ENCODE data around the gene ADK. TPM values are rescaled to one million over a fixed set of nuclear protein-coding genes. Genes with fewer than 3 reads are reported as not detected.

The ADK gene
- total RNA-seq, 2 experiments from 2014 or later: 56.9 to 57.5 TPM

DNA sequence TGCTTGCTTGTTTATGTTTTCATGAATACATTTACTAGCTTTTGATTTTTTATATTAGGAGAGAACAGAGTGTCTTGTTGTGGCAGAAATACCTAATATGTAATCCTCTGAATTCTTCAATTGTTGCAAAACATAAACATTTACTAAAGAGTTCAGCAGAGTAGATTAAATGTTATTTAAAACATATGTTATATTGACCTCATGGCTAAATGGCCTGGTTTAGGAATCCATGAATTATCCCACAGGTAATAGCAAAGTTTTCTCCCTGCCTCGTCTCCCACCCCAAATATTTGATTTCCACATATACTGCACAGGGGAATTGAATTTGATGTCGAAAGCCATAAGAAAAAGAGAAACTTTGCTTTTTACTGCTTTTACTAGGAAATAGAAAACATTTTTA, 111.8 kb downstream of the ADK start:
- TF ChIP-seq, protein P1, sequence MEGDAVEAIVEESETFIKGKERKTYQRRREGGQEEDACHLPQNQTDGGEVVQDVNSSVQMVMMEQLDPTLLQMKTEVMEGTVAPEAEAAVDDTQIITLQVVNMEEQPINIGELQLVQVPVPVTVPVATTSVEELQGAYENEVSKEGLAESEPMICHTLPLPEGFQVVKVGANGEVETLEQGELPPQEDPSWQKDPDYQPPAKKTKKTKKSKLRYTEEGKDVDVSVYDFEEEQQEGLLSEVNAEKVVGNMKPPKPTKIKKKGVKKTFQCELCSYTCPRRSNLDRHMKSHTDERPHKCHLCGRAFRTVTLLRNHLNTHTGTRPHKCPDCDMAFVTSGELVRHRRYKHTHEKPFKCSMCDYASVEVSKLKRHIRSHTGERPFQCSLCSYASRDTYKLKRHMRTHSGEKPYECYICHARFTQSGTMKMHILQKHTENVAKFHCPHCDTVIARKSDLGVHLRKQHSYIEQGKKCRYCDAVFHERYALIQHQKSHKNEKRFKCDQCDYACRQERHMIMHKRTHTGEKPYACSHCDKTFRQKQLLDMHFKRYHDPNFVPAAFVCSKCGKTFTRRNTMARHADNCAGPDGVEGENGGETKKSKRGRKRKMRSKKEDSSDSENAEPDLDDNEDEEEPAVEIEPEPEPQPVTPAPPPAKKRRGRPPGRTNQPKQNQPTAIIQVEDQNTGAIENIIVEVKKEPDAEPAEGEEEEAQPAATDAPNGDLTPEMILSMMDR (IDR thresholded peaks at IDR 0.05): no peak

DNA sequence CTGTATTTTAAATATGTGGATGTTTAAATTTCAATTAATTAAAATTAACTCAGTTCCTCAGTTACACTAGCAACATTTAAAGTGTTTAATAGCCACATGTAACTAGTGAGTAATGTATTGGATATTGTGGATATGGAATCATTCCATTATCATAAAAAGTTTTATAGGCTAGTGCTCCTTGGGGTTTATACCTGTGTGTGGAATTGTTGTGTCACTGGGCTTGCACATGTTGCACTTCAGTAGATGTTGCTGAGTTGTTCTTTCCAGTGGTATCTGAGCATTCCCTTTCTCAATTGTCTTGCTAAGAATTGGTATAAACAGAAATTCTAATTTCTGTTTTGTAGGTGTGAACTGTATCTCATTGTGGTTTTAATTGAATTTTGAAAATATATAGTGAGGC, 113.0 kb downstream of the ADK start:
- no peak overlapping the region for H3K27ac Mint-ChIP-seq
- DNase-seq: no peak
- intact Hi-C loops (cut with micrococcal nuclease): loop anchor here (10.0 kb wide), 1 partner anchor 751 kb away; no protein-coding TSS in a partner anchor
- H3K36me3 Mint-ChIP-seq (ENCODE audit: low read depth): peaks cover 2% of the 10 kb centered on the region
- ChIA-PET POLR2A (no interaction called here), CTCF (no interaction called here)
- ATAC-seq: no peak
- H3K4me3 Mint-ChIP-seq: no peak overlapping the region
- peaks cover 22% of the 10 kb centered on the region for H3K4me1 Mint-ChIP-seq (ENCODE audit: low read depth)
- TF ChIP-seq, protein P1 (IDR thresholded peaks at IDR 0.05): no peak
- H3K9me3 Mint-ChIP-seq: no peaks in the 10 kb centered on the region
- no peaks in the 10 kb centered on the region for H3K27me3 Mint-ChIP-seq

More for the DNA sequence above, 111.8 kb downstream of the ADK start:
- Mint-ChIP-seq H3K4me1 (ENCODE audit: low read depth) (peaks cover 22% of the 10 kb centered on the region), H3K9me3 (no peaks in the 10 kb centered on the region), H3K4me3 (no peak overlapping the region), H3K36me3 (ENCODE audit: low read depth) (peaks cover 2% of the 10 kb centered on the region), H3K27ac (no peak overlapping the region), H3K27me3 (no peaks in the 10 kb centered on the region)
- ATAC-seq (no peak), DNase-seq (no peak)
- CTCF ChIA-PET: no interaction called here
- intact Hi-C loops (cut with micrococcal nuclease): loop anchor here (10.0 kb wide), 1 partner anchor 752 kb away; no protein-coding TSS in a partner anchor
- POLR2A ChIA-PET: no interaction called here

DNA sequence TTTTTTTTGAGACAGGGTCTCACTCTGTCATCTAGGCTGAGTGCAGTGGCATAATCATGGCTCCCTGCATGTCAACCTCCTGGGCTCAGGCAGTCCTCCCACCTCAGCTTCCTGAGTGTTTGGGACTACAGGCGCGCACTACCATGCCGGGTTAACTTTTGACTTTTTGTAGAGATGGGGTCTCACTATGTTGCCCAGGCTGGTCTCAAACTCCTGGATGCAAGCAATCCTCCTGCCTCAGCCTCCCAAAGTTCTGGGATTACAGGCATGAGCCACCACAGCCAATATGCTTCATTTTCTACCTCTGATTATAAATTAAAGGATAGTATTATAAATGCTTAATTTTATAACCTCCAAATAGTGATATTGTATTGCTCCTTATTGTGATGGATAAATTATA, 121.3 kb downstream of the ADK start:
- Mint-ChIP-seq H3K4me3 (no peak overlapping the region), H3K27ac (no peak overlapping the region), H3K4me1 (ENCODE audit: low read depth) (no peaks in the 10 kb centered on the region), H3K36me3 (ENCODE audit: low read depth) (no peaks in the 10 kb centered on the region), H3K27me3 (no peaks in the 10 kb centered on the region), H3K9me3 (no peaks in the 10 kb centered on the region)
- DNase-seq (no peak), ATAC-seq (no peak)
- ChIA-PET CTCF (interaction anchor here (1.5 kb wide), 1 partner anchor 749 kb away, joined by 3 read pairs; no protein-coding TSS in a partner anchor), POLR2A (no interaction called here)
- intact Hi-C loops (cut with micrococcal nuclease): no loop called here
- TF ChIP-seq, protein P1 (IDR thresholded peaks at IDR 0.05): no peak

DNA sequence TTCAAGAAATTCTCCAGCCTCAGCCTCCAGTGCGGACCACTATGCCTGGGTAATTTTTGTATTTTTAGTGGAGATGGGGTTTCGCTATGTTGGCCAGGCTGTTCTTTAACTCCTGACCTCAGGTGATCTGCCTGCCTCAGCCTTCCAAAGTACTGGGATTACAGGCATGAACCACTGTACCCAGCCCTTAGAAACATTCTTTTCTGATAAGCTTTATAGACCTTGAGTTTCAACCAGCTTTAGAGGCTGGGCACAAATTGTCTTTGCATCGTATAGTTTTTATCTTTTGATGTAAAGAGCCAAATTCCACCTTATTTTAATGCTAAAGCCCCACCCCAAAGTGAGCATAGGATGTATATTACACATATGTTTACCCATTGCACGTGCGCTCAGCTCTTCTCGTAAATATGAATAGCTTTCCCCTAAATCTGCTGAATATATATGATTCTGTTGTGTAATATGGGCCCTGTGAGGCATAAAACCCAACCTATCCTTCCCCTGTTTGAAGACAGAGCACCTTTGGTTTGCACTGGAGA, 124.8 kb downstream of the ADK start:
- CTCF ChIA-PET: interaction anchor here (0.8 to 1.3 kb wide), 3 partner anchors 8 to 24 kb away, joined by 3 to 5 read pairs (median 4); no protein-coding TSS in a partner anchor
- intact Hi-C loops (cut with micrococcal nuclease): no loop called here
- DNase-seq (no peak), ATAC-seq (no peak)
- Mint-ChIP-seq H3K9me3 (no peaks in the 10 kb centered on the region), H3K4me3 (no peak overlapping the region), H3K36me3 (ENCODE audit: low read depth) (peaks cover 5% of the 10 kb centered on the region), H3K4me1 (ENCODE audit: low read depth) (no peaks in the 10 kb centered on the region), H3K27ac (no peak overlapping the region), H3K27me3 (no peaks in the 10 kb centered on the region)
- TF ChIP-seq, protein P1 (IDR thresholded peaks at IDR 0.05): no peak
- POLR2A ChIA-PET: interaction anchor here (0.6 kb wide), 1 partner anchor 438 kb away, joined by 3 read pairs; no protein-coding TSS in a partner anchor

DNA sequence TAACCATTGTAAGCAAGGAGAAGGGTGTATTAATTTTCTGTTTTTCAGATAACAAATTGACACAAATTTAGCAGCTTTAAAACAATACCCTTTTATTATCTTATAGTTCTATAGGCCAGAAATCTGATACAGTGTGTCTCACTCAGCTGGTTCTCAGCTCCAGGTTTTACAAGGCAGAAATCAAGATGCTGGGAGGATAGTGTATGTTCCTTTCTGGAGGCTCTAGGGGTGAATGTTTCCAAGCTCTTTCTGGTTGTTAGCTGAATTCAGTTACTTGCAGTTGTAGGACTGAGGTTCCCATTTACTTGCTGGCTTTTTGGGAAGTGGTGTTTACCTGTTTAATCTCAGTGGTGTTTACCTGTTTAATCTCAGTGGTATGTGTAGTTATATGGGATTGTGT, 125.4 kb downstream of the ADK start:
- intact Hi-C loops (cut with micrococcal nuclease): no loop called here
- no peaks in the 10 kb centered on the region for H3K27me3 Mint-ChIP-seq
- peaks cover 5% of the 10 kb centered on the region for H3K36me3 Mint-ChIP-seq (ENCODE audit: low read depth)
- TF ChIP-seq, protein P1 (IDR thresholded peaks at IDR 0.05): no peak
- DNase-seq (no peak), ATAC-seq (no peak)
- ChIA-PET CTCF (interaction anchor here (0.8 to 1.7 kb wide), 4 partner anchors 9 to 25 kb away, joined by 3 to 5 read pairs (median 4); no protein-coding TSS in a partner anchor), POLR2A (no interaction called here)
- H3K4me3 Mint-ChIP-seq: no peak overlapping the region
- H3K27ac Mint-ChIP-seq: no peak overlapping the region
- no peaks in the 10 kb centered on the region for H3K9me3 Mint-ChIP-seq
- H3K4me1 Mint-ChIP-seq (ENCODE audit: low read depth): peaks cover 3% of the 10 kb centered on the region

All from activated CD8-positive, alpha-beta T cell treated with anti-CD3 and anti-CD28 coated beads for 36 hours (primary cell).